HG03159 (cell line): ENCODE results near the gene ZSCAN21.

Experiments
- ATAC-seq: cut with Tn5 transposase; IDR thresholded peaks from one replicate; pipeline ENCODE4 v1.9.1; 2021; ENCODE audit warnings: mild to moderate bottlenecking, moderate library complexity; ENCODE audit not compliant: unreplicated experiment

ZSCAN21 gene

GRCh38 chr7:100024020-100024619 is 25.5 kb upstream of the ZSCAN21 start:
- no peak for ATAC-seq

- ATAC-seq, result no peak
Measured at GRCh38 chr7:100027197-100027596, 22.4 kb upstream of the ZSCAN21 start.

- no peak for ATAC-seq
Measured at GRCh38 chr7:100029596-100029995, 20.0 kb upstream of the ZSCAN21 start.

GRCh38 chr7:100033526-100033925 is 16.0 kb upstream of the ZSCAN21 start:
- no peak for ATAC-seq

GRCh38 chr7:100034871-100035510 is 14.6 kb upstream of the ZSCAN21 start:
- no peak for ATAC-seq

- no peak for ATAC-seq
Measured at GRCh38 chr7:100035876-100036275, 13.7 kb upstream of the ZSCAN21 start.

GRCh38 chr7:100038326-100038725 is 11.2 kb upstream of the ZSCAN21 start:
- no peak for ATAC-seq

- ATAC-seq, result no peak
Measured at GRCh38 chr7:100040575-100040974, 9.0 kb upstream of the ZSCAN21 start.

GRCh38 chr7:100044718-100045117 is 4.9 kb upstream of the ZSCAN21 start:
- ATAC-seq, result no peak

- no peak for ATAC-seq
Measured at GRCh38 chr7:100048680-100049079, 894 bp upstream of the ZSCAN21 start.

- ATAC-seq, result no peak
Measured at GRCh38 chr7:100051611-100052010, 2.0 kb downstream of the ZSCAN21 start.

- ATAC-seq, result no peak
Measured at GRCh38 chr7:100053215-100053614, 3.6 kb downstream of the ZSCAN21 start.

GRCh38 chr7:100057006-100057405 is 7.4 kb downstream of the ZSCAN21 start:
- no peak for ATAC-seq

GRCh38 chr7:100059251-100059739 is 9.7 kb downstream of the ZSCAN21 start:
- ATAC-seq, result no peak

GRCh38 chr7:100061518-100062193 is 12.1 kb downstream of the ZSCAN21 start:
- no peak for ATAC-seq

- ATAC-seq, result no peak
Measured at GRCh38 chr7:100063376-100063775, 13.8 kb downstream of the ZSCAN21 start.

GRCh38 chr7:100064162-100064561 is 14.6 kb downstream of the ZSCAN21 start:
- no peak for ATAC-seq

GRCh38 chr7:100065452-100066186 is 16.0 kb downstream of the ZSCAN21 start:
- no peak for ATAC-seq

GRCh38 chr7:100066953-100067352 is 17.4 kb downstream of the ZSCAN21 start:
- ATAC-seq, result no peak

- ATAC-seq, result no peak
Measured at GRCh38 chr7:100069991-100070390, 20.4 kb downstream of the ZSCAN21 start.

GRCh38 chr7:100071018-100071723 is 21.6 kb downstream of the ZSCAN21 start:
- ATAC-seq, result no peak
